Left lung (tissue), 14 donors: ENCODE results near the gene EIF2AK3. TPM values are rescaled to one million over a fixed set of nuclear protein-coding genes. Genes with fewer than 3 reads are reported as not detected.

Source experiments
- ATAC-seq: fragments of 200-7000 bp; cut with Tn5 transposase; one replicate; pipeline ENCODE4 v1.9.1; 2020; ENCODE audit warnings: moderate library complexity
- DNase-seq, 4 donors: peaks; one replicate each; pipeline ENCODE4 v3.0.0-alpha.2; 2013 to 2020
- H3K27ac ChIP-seq, 2 donors: fragments of 200-600 bp; sonication (generic) in 1 of 2; one replicate each; pipeline versions ENCODE4 v1.5.0 to v1.8.0; 2020 to 2021
- H3K27me3 ChIP-seq, 2 donors: fragments of 200-600 bp; sonication (generic) in 1 of 2; one replicate each; pipeline versions ENCODE4 v1.5.0 to v1.8.0; 2020 to 2021
- H3K36me3 ChIP-seq, 2 donors: fragments of 200-600 bp; sonication (generic) in 1 of 2; one replicate each; pipeline versions ENCODE4 v1.5.0 to v1.8.0; 2020 to 2021
- H3K4me1 ChIP-seq, 2 donors: fragments of 200-600 bp; one replicate each; pipeline ENCODE4 v1.8.0; 2021
- H3K4me3 ChIP-seq, 2 donors: fragments of 200-600 bp; sonication (generic) in 1 of 2; one replicate each; pipeline versions ENCODE4 v1.5.0 to v1.8.0; 2020 to 2021; ENCODE audit warnings: mild to moderate bottlenecking in 1 of 2
- H3K9me3 ChIP-seq, 2 donors: fragments of 200-600 bp; sonication (generic) in 1 of 2; one replicate each; pipeline versions ENCODE4 v1.5.0 to v1.8.0; 2020 to 2021
- intact Hi-C, 2 donors: fragments of 100-400 bp; cut with DNase I; formaldehyde crosslinking; loops; one replicate each; pipeline versions ENCODE4 v1.11.2 to v1.14.2; 2022
- long read RNA-seq, 12 donors: library from polyadenylated mRNA in 2 of 12; unstranded in 2 of 12; transcript quantifications; one replicate each; pipeline ENCODE4 v2.0.0 and lab custom pipeline, GENCODE V29; 2019 to 2026
- polyA plus RNA-seq, 6 donors: library from polyadenylated mRNA; unstranded; fragments of 120-200 nt; gene quantifications; one replicate each; pipeline ENCODE4 v1.2.1, GENCODE V29; 2013; ENCODE audit not compliant: insufficient read length in 6 of 6
- total RNA-seq, 2 donors: library from RNA; stranded (reverse); fragmentation: NEBNext Ultra II Directional; extraction: Animal tissue kit (Norgen Biotek cat#: 25700); gene quantifications; one replicate each; pipeline ENCODE4 v1.2.1, GENCODE V29; 2021
- TF ChIP-seq, protein P1 (sequence below), 2 donors: fragments of 200-600 bp; sonication (generic) in 1 of 2; IDR thresholded peaks; one replicate each; pipeline versions ENCODE4 v1.5.0 to v1.8.0; 2021; ENCODE audit warnings: antibody characterized with exemption in 2 of 2
- donor health status: DM: no; HTN: yes; CAD: no.
- donor health status: DM: no; HTN: no; CAD: no.

Gene EIF2AK3
- total RNA-seq (10 to 100 TPM; 27.1 to 29.0 TPM), polyA plus RNA-seq (10 to 100 TPM; 23.5 to 31.2 (median 28.2) TPM)
- long read RNA-seq, donor 1, result 0 reads
- long read RNA-seq, donor 2, full-length matches to known transcripts, result 1 of 8 reads
- long read RNA-seq, donor 2, partial matches to known transcripts, result 7 of 8 reads
- long read RNA-seq, donor 2, other reads (novel, unspliced or antisense), result 0 of 8 reads
- long read RNA-seq, donor 3, result 0 reads
- long read RNA-seq, donor 4, partial matches to known transcripts, result 1 of 1 reads
- long read RNA-seq, donor 4, other reads (novel, unspliced or antisense), result 0 of 1 reads
- long read RNA-seq, donor 5, full-length matches to known transcripts, result 1 of 8 reads
- long read RNA-seq, donor 5, partial matches to known transcripts, result 7 of 8 reads
- long read RNA-seq, donor 5, other reads (novel, unspliced or antisense), result 0 of 8 reads
- long read RNA-seq, donor 6, full-length matches to known transcripts, result 2 of 2 reads
- long read RNA-seq, donor 6, partial matches to known transcripts, result 0 of 2 reads
- long read RNA-seq, donor 6, other reads (novel, unspliced or antisense), result 0 of 2 reads
- long read RNA-seq, donor 7, full-length matches to known transcripts, result 2 of 2 reads
- long read RNA-seq, donor 7, partial matches to known transcripts, result 0 of 2 reads
- long read RNA-seq, donor 7, other reads (novel, unspliced or antisense), result 0 of 2 reads
- long read RNA-seq, donor 8, full-length matches to known transcripts, result 3 of 3 reads
- long read RNA-seq, donor 8, partial matches to known transcripts, result 0 of 3 reads
- long read RNA-seq, donor 8, other reads (novel, unspliced or antisense), result 0 of 3 reads
- long read RNA-seq, donor 9, result 0 reads
- long read RNA-seq, donor 10, partial matches to known transcripts, result 1 of 1 reads
- long read RNA-seq, donor 10, other reads (novel, unspliced or antisense), result 0 of 1 reads
- long read RNA-seq, donor 11, result 0 reads
- long read RNA-seq, donor 12, full-length matches to known transcripts, result 2 of 2 reads
- long read RNA-seq, donor 12, partial matches to known transcripts, result 0 of 2 reads
- long read RNA-seq, donor 12, other reads (novel, unspliced or antisense), result 0 of 2 reads

DNA sequence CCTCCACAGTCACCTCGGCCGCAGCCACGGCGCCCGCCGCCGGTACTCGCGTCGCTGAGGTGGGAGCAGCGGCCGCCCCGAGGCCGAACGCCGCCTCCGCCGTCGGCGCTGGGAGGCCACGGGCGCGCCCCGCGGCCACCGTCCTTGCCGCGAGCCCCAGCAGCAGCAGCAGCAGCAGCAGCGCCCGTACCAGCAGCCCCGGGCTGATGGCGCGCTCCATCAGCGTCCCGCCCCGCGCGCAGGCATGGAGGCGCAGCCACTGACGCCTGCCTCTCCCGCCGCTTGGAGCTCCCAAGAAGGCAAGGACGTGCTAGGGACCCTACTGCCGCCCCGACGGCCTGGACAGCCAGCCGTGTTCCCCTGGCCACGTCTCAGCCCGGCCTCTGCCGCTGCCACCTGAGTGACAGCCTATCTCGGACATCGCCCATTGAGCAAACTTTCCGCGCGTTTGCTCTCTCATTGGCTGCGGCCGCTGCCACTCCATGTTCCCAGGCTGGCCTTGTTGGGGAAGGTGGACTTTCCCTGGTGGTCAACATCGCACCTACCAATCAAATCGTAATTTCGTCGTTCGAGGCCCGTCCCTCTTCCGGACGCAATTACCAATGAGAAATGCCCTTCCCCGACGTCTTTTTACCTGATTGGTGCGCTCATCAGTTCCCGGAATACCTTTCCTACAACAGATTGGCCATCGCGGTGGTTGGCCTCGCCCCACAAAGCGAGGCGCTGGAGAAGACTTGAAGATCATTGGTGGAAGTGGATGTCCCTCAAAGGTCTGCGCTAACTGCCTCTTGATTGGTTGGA lies at the start of gene EIF2AK3:
EIF2AK3 (minus strand) TSS at position 410 of the 801 bp plus-strand sequence; CDS start at position 220, 190 bp downstream.
- DNase-seq (peak; percentile 97 to 100 (median 100)), ATAC-seq (peak; percentile 92)
- intact Hi-C loops, result no loop called here
- H3K4me1 ChIP-seq, result peaks cover 7 to 46% of the 10 kb centered on the region in 2 donors
- TF ChIP-seq, protein P1, sequence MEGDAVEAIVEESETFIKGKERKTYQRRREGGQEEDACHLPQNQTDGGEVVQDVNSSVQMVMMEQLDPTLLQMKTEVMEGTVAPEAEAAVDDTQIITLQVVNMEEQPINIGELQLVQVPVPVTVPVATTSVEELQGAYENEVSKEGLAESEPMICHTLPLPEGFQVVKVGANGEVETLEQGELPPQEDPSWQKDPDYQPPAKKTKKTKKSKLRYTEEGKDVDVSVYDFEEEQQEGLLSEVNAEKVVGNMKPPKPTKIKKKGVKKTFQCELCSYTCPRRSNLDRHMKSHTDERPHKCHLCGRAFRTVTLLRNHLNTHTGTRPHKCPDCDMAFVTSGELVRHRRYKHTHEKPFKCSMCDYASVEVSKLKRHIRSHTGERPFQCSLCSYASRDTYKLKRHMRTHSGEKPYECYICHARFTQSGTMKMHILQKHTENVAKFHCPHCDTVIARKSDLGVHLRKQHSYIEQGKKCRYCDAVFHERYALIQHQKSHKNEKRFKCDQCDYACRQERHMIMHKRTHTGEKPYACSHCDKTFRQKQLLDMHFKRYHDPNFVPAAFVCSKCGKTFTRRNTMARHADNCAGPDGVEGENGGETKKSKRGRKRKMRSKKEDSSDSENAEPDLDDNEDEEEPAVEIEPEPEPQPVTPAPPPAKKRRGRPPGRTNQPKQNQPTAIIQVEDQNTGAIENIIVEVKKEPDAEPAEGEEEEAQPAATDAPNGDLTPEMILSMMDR (IDR thresholded peaks at IDR 0.05), result peak; percentile 18 to 25
- no peaks in the 10 kb centered on the region for H3K9me3 ChIP-seq
- no peaks in the 10 kb centered on the region for H3K36me3 ChIP-seq
- H3K27ac ChIP-seq, result peak within 1 kb of the TSS; percentile 99
- H3K27me3 ChIP-seq, result no peaks in the 10 kb centered on the region
- H3K4me3 ChIP-seq, result peak within 1 kb of the TSS; percentile 75 to 93

DNA sequence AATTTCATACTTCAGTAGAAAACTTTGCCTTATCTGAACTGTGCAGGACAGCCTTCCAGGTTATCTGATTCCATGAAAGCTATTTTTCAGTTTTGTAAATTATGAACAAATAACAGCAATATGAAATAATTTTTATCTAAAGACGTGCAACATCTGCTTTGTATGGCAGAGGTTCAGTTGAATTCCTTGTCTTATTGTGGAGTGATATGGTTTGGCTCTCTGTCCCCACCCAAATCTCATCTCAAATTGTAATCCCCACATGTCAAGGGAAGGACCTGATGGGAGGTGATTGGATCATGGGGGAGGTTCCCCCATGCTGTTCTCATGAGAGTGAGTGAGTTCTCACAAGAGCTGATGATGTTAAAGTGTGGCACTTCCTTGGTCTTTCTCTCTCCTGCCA lies 46.1 kb upstream of the EIF2AK3 start:
- no peak overlapping the region for H3K4me3 ChIP-seq
- no peaks in the 10 kb centered on the region for H3K4me1 ChIP-seq
- no peaks in the 10 kb centered on the region for H3K9me3 ChIP-seq
- DNase-seq, result no peak
- ATAC-seq, result no peak
- no peaks in the 10 kb centered on the region for H3K27me3 ChIP-seq
- TF ChIP-seq, protein P1 (IDR thresholded peaks at IDR 0.05), result no peak
- H3K27ac ChIP-seq, result no peak overlapping the region
- intact Hi-C loops, result loop anchor here in 1 of 2 donors (5.0 kb wide), 1 partner anchor 81 kb away; no protein-coding TSS in a partner anchor
- no peaks in the 10 kb centered on the region for H3K36me3 ChIP-seq

DNA sequence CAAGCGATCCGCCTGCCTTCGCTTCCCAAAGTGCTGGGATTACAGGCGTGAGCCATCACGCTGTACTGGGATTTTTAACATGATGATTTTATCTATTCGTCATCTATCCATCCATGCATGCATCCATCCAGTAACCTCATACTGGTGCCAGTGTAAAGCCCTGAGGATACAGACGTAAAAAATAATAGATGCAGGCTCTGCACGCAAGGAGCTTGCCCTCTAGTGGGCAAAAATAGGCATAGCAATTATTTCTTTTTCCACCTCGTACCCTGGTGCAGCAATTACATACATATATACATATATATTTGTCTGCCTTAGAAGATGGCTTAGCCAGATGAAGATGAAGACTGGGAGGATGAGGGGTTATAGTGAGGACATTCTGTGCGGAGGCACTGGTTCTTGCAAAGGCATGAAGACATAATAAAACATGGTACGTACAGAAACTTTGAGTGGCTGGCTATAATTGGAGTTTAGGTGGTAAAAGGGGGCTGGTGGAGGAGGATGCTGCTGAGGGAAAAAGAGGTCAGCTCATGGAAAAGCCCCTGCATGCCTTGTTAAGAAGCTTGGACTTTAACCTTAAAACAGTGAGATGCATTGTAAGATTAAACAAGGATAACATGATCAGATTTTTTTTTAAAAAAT lies 44.6 kb upstream of the EIF2AK3 start:
- TF ChIP-seq, protein P1 (IDR thresholded peaks at IDR 0.05), result peak; percentile 67 to 83
- intact Hi-C loops, result loop anchor here in 1 of 2 donors (5.0 kb wide), 1 partner anchor 80 kb away; no protein-coding TSS in a partner anchor
- ATAC-seq (peak; percentile 84), DNase-seq (peak in 1 of 4 donors; percentile 48)
- Histone ChIP-seq H3K36me3 (no peaks in the 10 kb centered on the region), H3K4me1 (no peaks in the 10 kb centered on the region), H3K4me3 (no peak overlapping the region), H3K27ac (no peak overlapping the region), H3K27me3 (no peaks in the 10 kb centered on the region), H3K9me3 (no peaks in the 10 kb centered on the region)

DNA sequence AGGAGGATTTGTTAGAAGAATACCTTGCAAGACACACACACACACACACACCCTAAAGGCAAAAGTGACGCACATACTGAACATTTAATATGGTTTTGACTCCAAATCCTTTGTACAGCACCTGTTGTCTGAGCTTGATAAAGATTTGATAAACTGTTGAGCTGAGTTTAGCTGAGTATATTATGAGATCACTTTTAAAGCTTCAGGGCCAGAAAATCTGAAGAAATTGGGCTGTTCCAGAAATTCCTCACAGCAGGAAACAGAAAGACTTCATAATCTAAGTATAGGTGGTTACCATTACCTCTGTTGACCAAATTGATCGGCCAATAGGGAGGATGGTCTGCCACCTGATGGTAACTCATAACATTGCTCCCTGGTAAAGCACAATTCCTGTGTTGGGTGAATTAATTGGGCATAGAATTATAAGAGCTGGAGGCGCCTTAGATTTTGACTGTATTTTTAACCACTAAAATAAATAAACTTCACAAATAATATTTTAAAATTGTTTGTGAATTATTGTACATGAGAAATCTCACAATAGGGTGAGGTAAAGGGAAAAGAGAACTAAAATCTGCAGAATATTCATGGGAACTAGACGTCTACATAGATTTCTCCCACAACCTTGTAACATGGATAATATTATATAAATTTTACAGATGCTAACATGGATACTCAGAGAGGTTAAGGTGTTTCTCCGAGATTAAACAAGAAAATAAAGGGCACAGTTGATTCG lies 42.4 kb upstream of the EIF2AK3 start:
- H3K4me3 ChIP-seq, result no peak overlapping the region
- H3K9me3 ChIP-seq, result no peaks in the 10 kb centered on the region
- no peaks in the 10 kb centered on the region for H3K4me1 ChIP-seq
- TF ChIP-seq, protein P1 (IDR thresholded peaks at IDR 0.05), result peak in 1 of 2 donors; percentile 21
- DNase-seq, result peak in 1 of 4 donors; percentile 23
- peak; percentile 76 for ATAC-seq
- H3K27ac ChIP-seq, result no peak overlapping the region
- no peaks in the 10 kb centered on the region for H3K27me3 ChIP-seq
- no peaks in the 10 kb centered on the region for H3K36me3 ChIP-seq
- intact Hi-C loops, result loop anchor here in 1 of 2 donors (5.0 kb wide), 1 partner anchor 77 kb away; no protein-coding TSS in a partner anchor
